Mesenchymal stem cell (in vitro differentiated cells and primary cell): ENCODE results near the gene MCAM.

Experiments
- DNase-seq: peaks from one replicate; pipeline ENCODE4 v3.0.0-alpha.2; 2013
- H2AFZ ChIP-seq: one replicate; pipeline ENCODE4 v1.6.1; 2013; ENCODE audit warnings: low read depth, mild to moderate bottlenecking, control low read depth, inconsistent platforms, low read length, moderate library complexity
- H2AK5ac ChIP-seq: 2 replicates; pipeline ENCODE4 v1.6.1; 2013; ENCODE audit warnings: low read length, moderate library complexity, mild to moderate bottlenecking, inconsistent platforms; ENCODE audit not compliant: severe bottlenecking
- H2BK120ac ChIP-seq: one replicate; pipeline ENCODE4 v1.6.1; 2013; ENCODE audit warnings: low read depth, mild to moderate bottlenecking, inconsistent platforms, low read length, moderate library complexity
- H2BK12ac ChIP-seq, 2 experiments: one replicate each; pipeline ENCODE4 v1.6.1; 2013; ENCODE audit warnings: inconsistent platforms in 2 of 2, low read length in 2 of 2, mild to moderate bottlenecking in 2 of 2, moderate library complexity in 2 of 2, control low read depth in 1 of 2
- H2BK15ac ChIP-seq: one replicate; pipeline ENCODE4 v1.6.1; 2013; ENCODE audit warnings: mild to moderate bottlenecking, low read depth, inconsistent platforms; ENCODE audit not compliant: poor library complexity, severe bottlenecking
- H2BK5ac ChIP-seq: 2 replicates; pipeline ENCODE4 v1.6.1; 2013; ENCODE audit warnings: low read depth, mild to moderate bottlenecking, low read length, control low read depth, inconsistent platforms; ENCODE audit not compliant: poor library complexity, severe bottlenecking
- H3K14ac ChIP-seq, 2 experiments: one replicate each; pipeline ENCODE4 v1.6.1; 2013; ENCODE audit warnings: inconsistent platforms in 2 of 2, low read length in 2 of 2, control low read depth in 1 of 2, mild to moderate bottlenecking in 1 of 2, moderate library complexity in 1 of 2
- H3K18ac ChIP-seq, 2 experiments: one replicate each; pipeline ENCODE4 v1.6.1; 2013; ENCODE audit warnings: inconsistent platforms in 2 of 2, low read length in 2 of 2, control low read depth in 1 of 2, low read depth in 1 of 2, mild to moderate bottlenecking in 1 of 2
- H3K23ac ChIP-seq, 2 experiments: one replicate each; pipeline ENCODE4 v1.6.1; 2013; ENCODE audit warnings: inconsistent platforms in 2 of 2, low read length in 2 of 2, mild to moderate bottlenecking in 2 of 2, moderate library complexity in 2 of 2, control low read depth in 1 of 2
- H3K27ac ChIP-seq: 2 replicates; pipeline ENCODE4 v1.5.1; 2013; ENCODE audit warnings: mild to moderate bottlenecking, moderate library complexity, low read length, control low read depth, inconsistent platforms; ENCODE audit not compliant: poor library complexity, severe bottlenecking
- H3K27me3 ChIP-seq, 2 experiments: 2 replicates each; pipeline versions ENCODE4 v1.6.1 to v1.7.0; 2013; ENCODE audit warnings: low read length in 2 of 2, mild to moderate bottlenecking in 2 of 2, moderate library complexity in 2 of 2, control low read depth in 1 of 2, inconsistent platforms in 1 of 2; ENCODE audit not compliant: control insufficient read depth in 1 of 2, insufficient read depth in 1 of 2
- H3K36me3 ChIP-seq, 2 experiments: 2 replicates each; pipeline versions ENCODE4 v1.6.1 to v1.7.0; 2013; ENCODE audit warnings: low read length in 2 of 2, control low read depth in 1 of 2, inconsistent platforms in 1 of 2, low read depth in 1 of 2, mild to moderate bottlenecking in 1 of 2; ENCODE audit not compliant: insufficient read depth in 2 of 2, control insufficient read depth in 1 of 2
- H3K4ac ChIP-seq, 2 experiments: one replicate each; pipeline ENCODE4 v1.6.1; 2013; ENCODE audit warnings: inconsistent platforms in 2 of 2, low read length in 2 of 2, mild to moderate bottlenecking in 2 of 2, moderate library complexity in 2 of 2, control low read depth in 1 of 2, low read depth in 1 of 2
- H3K4me1 ChIP-seq: 2 replicates; pipeline ENCODE4 v1.6.1; 2013; ENCODE audit warnings: low read depth, low read length, control low read depth; ENCODE audit not compliant: control insufficient read depth, insufficient read depth
- H3K4me2 ChIP-seq: 2 replicates; pipeline ENCODE4 v1.6.1; 2013; ENCODE audit warnings: low read length, mild to moderate bottlenecking, inconsistent platforms; ENCODE audit not compliant: poor library complexity, severe bottlenecking
- H3K4me3 ChIP-seq, 2 experiments: 2 replicates each; pipeline versions ENCODE4 v1.5.1 to v1.7.0; 2013; ENCODE audit warnings: low read length in 2 of 2, mild to moderate bottlenecking in 2 of 2, control low read depth in 1 of 2, low read depth in 1 of 2; ENCODE audit not compliant: insufficient read depth in 1 of 2
- H3K79me1 ChIP-seq: replicated peaks from 2 replicates; pipeline ENCODE4 v1.6.1; 2013; ENCODE audit warnings: mild to moderate bottlenecking, control low read depth, low read length, inconsistent platforms; ENCODE audit not compliant: poor library complexity, severe bottlenecking
- H3K9ac ChIP-seq: 2 replicates; pipeline ENCODE4 v1.7.0; 2013; ENCODE audit warnings: mild to moderate bottlenecking, low read length, moderate library complexity
- H3K9me3 ChIP-seq: 2 replicates; pipeline ENCODE4 v1.7.0; 2013; ENCODE audit warnings: mild to moderate bottlenecking, low read length; ENCODE audit not compliant: control insufficient read depth
- H4K8ac ChIP-seq: one replicate; pipeline ENCODE4 v1.6.1; 2013; ENCODE audit warnings: inconsistent platforms, mild to moderate bottlenecking, low read length, moderate library complexity
- H4K91ac ChIP-seq: one replicate; pipeline ENCODE4 v1.6.1; 2013; ENCODE audit warnings: mild to moderate bottlenecking, low read length, inconsistent platforms
- WGBS: methylation state at CpG from one replicate; pipeline ENCODE4 v1.1.7; 2013; ENCODE audit warnings: mixed read lengths; 5-methylcytosine and 5-hydroxymethylcytosine counted together

The MCAM gene

GRCh38 chr11:119266517-119267255, 50.2 kb downstream of the MCAM start:
- Histone ChIP-seq H2BK5ac (no peak overlapping the region), H4K91ac (no peak overlapping the region), H2AFZ (no peak overlapping the region), H3K79me1 (peaks cover 16% of the 10 kb centered on the region), H3K9ac (no peak overlapping the region), H4K8ac (no peak overlapping the region), H3K4ac (no peak overlapping the region), H2AK5ac (no peak overlapping the region), H3K27me3 (no peaks in the 10 kb centered on the region), H3K4me3 (no peak overlapping the region), H3K14ac (no peak overlapping the region), H3K4me1 (peaks cover 3% of the 10 kb centered on the region), H3K4me2 (no peak overlapping the region), H3K27ac (no peak overlapping the region), H2BK12ac (no peak overlapping the region), H2BK120ac (no peak overlapping the region), H2BK15ac (no peak overlapping the region), H3K36me3 (no peaks in the 10 kb centered on the region), H3K9me3 (no peaks in the 10 kb centered on the region), H3K23ac (no peak overlapping the region), H3K18ac (no peak overlapping the region)
- no peak for DNase-seq
- WGBS, result 92% methylated on average over 6 of the region's 7 CpGs

DNA sequence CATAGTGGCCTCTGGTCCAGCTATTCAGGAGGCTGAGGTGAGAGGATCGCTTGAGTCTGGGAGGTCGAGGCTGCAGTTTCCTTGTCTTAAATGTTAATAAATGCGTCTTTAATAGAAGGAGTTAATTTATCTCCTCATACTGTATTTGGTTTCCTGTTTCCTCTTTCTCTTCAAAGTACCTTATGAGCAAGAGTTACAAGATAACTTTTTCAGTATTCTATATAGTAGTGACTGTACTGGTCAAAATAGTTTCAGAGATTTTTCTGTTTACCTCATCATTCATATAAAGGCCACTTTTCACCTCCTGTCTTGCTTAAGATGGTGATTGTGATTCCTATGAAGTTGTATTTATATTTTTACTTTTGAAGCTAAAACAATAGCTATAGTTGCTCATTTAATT, 50.9 kb downstream of the MCAM start:
- Histone ChIP-seq H2BK120ac (no peak overlapping the region), H3K4me1 (peaks cover 3% of the 10 kb centered on the region), H3K14ac (no peak overlapping the region), H3K36me3 (no peaks in the 10 kb centered on the region), H3K27me3 (no peaks in the 10 kb centered on the region), H3K4me3 (no peak overlapping the region), H3K23ac (no peak overlapping the region), H2BK15ac (no peak overlapping the region), H4K91ac (no peak overlapping the region), H3K4ac (no peak overlapping the region), H2BK12ac (no peak overlapping the region), H3K27ac (no peak overlapping the region), H3K9me3 (no peaks in the 10 kb centered on the region), H2AK5ac (no peak overlapping the region), H3K4me2 (no peak overlapping the region), H2AFZ (no peak overlapping the region), H3K79me1 (peaks cover 16% of the 10 kb centered on the region), H4K8ac (no peak overlapping the region), H2BK5ac (no peak overlapping the region), H3K9ac (no peak overlapping the region), H3K18ac (no peak overlapping the region)
- 100% methylated on average over 1 of the region's 3 CpGs for WGBS
- DNase-seq, result no peak

GRCh38 chr11:119263352-119263940, 53.5 kb downstream of the MCAM start:
- no peak overlapping the region for H4K8ac ChIP-seq
- no peak overlapping the region for H2BK120ac ChIP-seq
- no peak overlapping the region for H3K4me2 ChIP-seq

DNA sequence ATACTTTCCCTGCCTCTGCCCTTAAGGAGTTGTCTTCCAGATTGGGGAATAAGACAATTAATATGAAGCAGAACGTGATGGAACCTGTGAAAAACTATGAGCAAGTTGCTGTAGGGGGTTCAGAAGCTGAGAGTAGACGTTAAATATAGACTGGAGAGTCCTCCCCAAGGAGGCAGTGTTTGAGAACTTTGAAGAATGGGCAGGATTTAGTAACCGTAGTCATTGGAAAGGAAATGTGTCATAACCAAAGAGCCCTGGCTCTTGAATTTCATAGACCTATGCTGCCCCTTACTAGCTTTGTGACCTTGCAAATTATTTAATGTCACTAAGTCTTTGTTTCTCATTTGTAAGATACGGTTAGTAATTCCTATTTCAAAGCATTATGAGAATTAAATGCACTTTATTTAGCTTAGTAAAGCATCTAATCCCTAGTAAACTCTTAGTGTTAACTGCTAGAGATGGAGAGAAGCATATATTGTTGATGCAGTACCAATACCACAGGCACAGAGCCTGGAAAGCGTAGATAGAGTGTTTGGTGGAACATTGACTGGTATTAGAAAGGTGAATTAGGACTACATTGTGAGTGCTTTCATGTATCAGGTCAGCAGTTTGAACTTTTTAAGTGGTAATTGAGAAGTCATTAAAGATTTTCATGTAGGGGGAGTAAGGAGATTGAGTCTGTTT, 54.1 kb downstream of the MCAM start:
- 27% methylated on average over 4 of the region's 5 CpGs for WGBS
- Histone ChIP-seq H3K14ac (no peak overlapping the region), H2BK5ac (no peak overlapping the region)

More at GRCh38 chr11:119263352-119263940, 53.5 kb downstream of the MCAM start:
- H2AK5ac ChIP-seq, result no peak overlapping the region
- no peak overlapping the region for H2BK15ac ChIP-seq
- H4K91ac ChIP-seq, result no peak overlapping the region
- H2BK5ac ChIP-seq, result no peak overlapping the region
- H3K79me1 ChIP-seq, result peaks cover 16% of the 10 kb centered on the region
- no peak overlapping the region for H2BK12ac ChIP-seq
- no peaks in the 10 kb centered on the region for H3K36me3 ChIP-seq
- no peaks in the 10 kb centered on the region for H3K9me3 ChIP-seq
- H3K9ac ChIP-seq, result no peak overlapping the region
- no peak overlapping the region for H3K23ac ChIP-seq
- no peak overlapping the region for H3K18ac ChIP-seq
- no peak overlapping the region for H3K4ac ChIP-seq
- H3K4me3 ChIP-seq, result no peak overlapping the region
- peak; percentile 61 for DNase-seq
- H3K27ac ChIP-seq, result peak overlapping the region; percentile 52
- WGBS, result 4% methylated on average over 3 of the region's 3 CpGs
- no peaks in the 10 kb centered on the region for H3K27me3 ChIP-seq
- no peak overlapping the region for H2AFZ ChIP-seq
- H3K4me1 ChIP-seq, result peaks cover 3% of the 10 kb centered on the region
- no peak overlapping the region for H3K14ac ChIP-seq

More for the DNA sequence above, 54.1 kb downstream of the MCAM start:
- Histone ChIP-seq H4K91ac (no peak overlapping the region), H3K4me2 (no peak overlapping the region), H2AK5ac (no peak overlapping the region), H3K27ac (peak overlapping the region; percentile 52), H4K8ac (no peak overlapping the region), H2BK12ac (no peak overlapping the region), H2BK15ac (no peak overlapping the region), H3K9ac (no peak overlapping the region), H3K79me1 (peaks cover 19% of the 10 kb centered on the region), H3K9me3 (no peaks in the 10 kb centered on the region), H2AFZ (no peak overlapping the region), H3K23ac (no peak overlapping the region), H3K27me3 (no peaks in the 10 kb centered on the region), H3K36me3 (no peaks in the 10 kb centered on the region), H3K18ac (no peak overlapping the region), H3K4ac (no peak overlapping the region), H3K4me1 (peaks cover 3% of the 10 kb centered on the region), H2BK120ac (no peak overlapping the region), H3K4me3 (peak overlapping the region in 1 of 2 experiments; percentile 2)
- peak; percentile 74 for DNase-seq
